ENCODE results near the gene LAMB3.

LAMB3 gene

GRCh38 chr1:209627027-209627731, 25.0 kb downstream of the LAMB3 start:
- TF ChIP-seq FOXM1 (IDR thresholded peaks at IDR 0.05; ENCODE audit: borderline replicate concordance): no peak
- TF ChIP-seq SUZ12 (IDR thresholded peaks at IDR 0.05): no peak
- TF ChIP-seq CTBP1 (IDR thresholded peaks at IDR 0.05; ENCODE audit: borderline replicate concordance): no peak
- TF ChIP-seq ELF4 (IDR thresholded peaks at IDR 0.05): no peak
- no peak for TF ChIP-seq FOXA1 (IDR thresholded peaks at IDR 0.05)
- TF ChIP-seq HDGF (IDR thresholded peaks at IDR 0.05; ENCODE audit: borderline replicate concordance): no peak
- ChIA-PET POLR2A (interaction anchor here (0.9 kb wide), 1 partner anchor 44 kb away, joined by 3 read pairs; the partner anchor contains the start of gene CAMK1G), CTCF (interaction anchor here (0.6 to 1.1 kb wide), 16 partner anchors 8 to 664 kb away, joined by 3 to 6 read pairs (median 4); partner anchors contain the start of gene G0S2)
- DNase-seq (ENCODE audit: extremely low spot score): no peak

- CTCF ChIA-PET: interaction anchor here (0.9 to 1.1 kb wide), 2 partner anchors 20 to 136 kb away, joined by 3 to 6 read pairs; no protein-coding TSS in a partner anchor
- no peak for DNase-seq (ENCODE audit: extremely low spot score)
- POLR2A ChIA-PET: interaction anchor here (0.9 kb wide), 1 partner anchor 44 kb away, joined by 3 read pairs; the partner anchor contains the start of gene CAMK1G
- TF ChIP-seq FOXA1 (IDR thresholded peaks at IDR 0.05): no peak
- TF ChIP-seq CTBP1 (IDR thresholded peaks at IDR 0.05; ENCODE audit: borderline replicate concordance): no peak
- TF ChIP-seq SUZ12 (IDR thresholded peaks at IDR 0.05): no peak
- TF ChIP-seq ELF4 (IDR thresholded peaks at IDR 0.05): no peak
- no peak for TF ChIP-seq ARNT (IDR thresholded peaks at IDR 0.05)
- TF ChIP-seq L3MBTL2 (conservative IDR thresholded peaks at IDR 0.05): no peak
- TF ChIP-seq HDGF (IDR thresholded peaks at IDR 0.05; ENCODE audit: borderline replicate concordance): no peak
These were observed 25.7 kb downstream of the LAMB3 start for GRCh38 chr1:209626346-209627026.

- no peak for TF ChIP-seq ZNF384 (IDR thresholded peaks at IDR 0.05)
- no peak for TF ChIP-seq FOXA1 (IDR thresholded peaks at IDR 0.05)
- no peak for TF ChIP-seq TARDBP (IDR thresholded peaks at IDR 0.05)
- no peak for TF ChIP-seq BHLHE40 (IDR thresholded peaks at IDR 0.05; ENCODE audit: borderline replicate concordance)
- TF ChIP-seq L3MBTL2 (conservative IDR thresholded peaks at IDR 0.05): no peak
- TF ChIP-seq LEF1 (IDR thresholded peaks at IDR 0.05; ENCODE audit: borderline replicate concordance): no peak
- TF ChIP-seq NFRKB (IDR thresholded peaks at IDR 0.05): no peak
- no peak for TF ChIP-seq PKNOX1 (IDR thresholded peaks at IDR 0.05)
- TF ChIP-seq FOXM1 (IDR thresholded peaks at IDR 0.05; ENCODE audit: borderline replicate concordance): no peak
- no peak for TF ChIP-seq SP1 (IDR thresholded peaks at IDR 0.05)
- DNase-seq (ENCODE audit: extremely low spot score): no peak
- CTCF ChIA-PET: no interaction called here
- POLR2A ChIA-PET: no interaction called here
These were observed 26.4 kb downstream of the LAMB3 start for GRCh38 chr1:209625791-209626285.

GRCh38 chr1:209624558-209625549, 27.4 kb downstream of the LAMB3 start:
- DNase-seq (ENCODE audit: extremely low spot score): no peak
- CTCF ChIA-PET: interaction anchor here (0.5 to 1.0 kb wide), 2 partner anchors 55 to 58 kb away, joined by 3 read pairs; no protein-coding TSS in a partner anchor
- POLR2A ChIA-PET: no interaction called here
- TF ChIP-seq FOXK2 (IDR thresholded peaks at IDR 0.05) (no peak), LEF1 (IDR thresholded peaks at IDR 0.05; ENCODE audit: borderline replicate concordance) (no peak), ELF4 (IDR thresholded peaks at IDR 0.05) (no peak), HDGF (IDR thresholded peaks at IDR 0.05; ENCODE audit: borderline replicate concordance) (no peak), SP1 (IDR thresholded peaks at IDR 0.05) (no peak), SUZ12 (IDR thresholded peaks at IDR 0.05) (no peak), ARNT (IDR thresholded peaks at IDR 0.05) (no peak), BHLHE40 (IDR thresholded peaks at IDR 0.05; ENCODE audit: borderline replicate concordance) (no peak), ZNF384 (IDR thresholded peaks at IDR 0.05) (no peak), CTBP1 (IDR thresholded peaks at IDR 0.05; ENCODE audit: borderline replicate concordance) (no peak), NFRKB (IDR thresholded peaks at IDR 0.05) (no peak), L3MBTL2 (conservative IDR thresholded peaks at IDR 0.05) (no peak), FOXA1 (IDR thresholded peaks at IDR 0.05) (no peak), TARDBP (IDR thresholded peaks at IDR 0.05) (no peak), FOXM1 (IDR thresholded peaks at IDR 0.05; ENCODE audit: borderline replicate concordance) (no peak)

GRCh38 chr1:209622841-209623829, 29.1 kb downstream of the LAMB3 start:
- ChIA-PET POLR2A (no interaction called here), CTCF (interaction anchor here (1.4 kb wide), 1 partner anchor 54 kb away, joined by 4 read pairs; no protein-coding TSS in a partner anchor)

More at GRCh38 chr1:209622841-209623829, 29.1 kb downstream of the LAMB3 start:
- no peak for DNase-seq (ENCODE audit: extremely low spot score)
- no peak for TF ChIP-seq ARNT (IDR thresholded peaks at IDR 0.05)
- no peak for TF ChIP-seq HDGF (IDR thresholded peaks at IDR 0.05; ENCODE audit: borderline replicate concordance)
- TF ChIP-seq L3MBTL2 (conservative IDR thresholded peaks at IDR 0.05): no peak
- TF ChIP-seq SUZ12 (IDR thresholded peaks at IDR 0.05): no peak
- TF ChIP-seq BHLHE40 (IDR thresholded peaks at IDR 0.05; ENCODE audit: borderline replicate concordance): no peak
- no peak for TF ChIP-seq ELF4 (IDR thresholded peaks at IDR 0.05)
- TF ChIP-seq LEF1 (IDR thresholded peaks at IDR 0.05; ENCODE audit: borderline replicate concordance): no peak
- no peak for TF ChIP-seq NFRKB (IDR thresholded peaks at IDR 0.05)
- no peak for TF ChIP-seq TARDBP (IDR thresholded peaks at IDR 0.05)
